PFSK-1 (cell line): Measurements from ENCODE around the gene PCBP1.

Experiments used
- POLR2AphosphoS5 ChIP-seq: IDR thresholded peaks from 2 replicates; pipeline ENCODE4 v1.6.1; 2012; ENCODE audit warnings: low read depth, mild to moderate bottlenecking, control low read depth, low read length, moderate library complexity
- REST ChIP-seq, 2 experiments: IDR thresholded peaks; 2 replicates each; pipeline versions ENCODE4 v1.6.1 to v1.8.0; 2011 to 2012; ENCODE audit warnings: low read depth in 2 of 2, low read length in 2 of 2, control low read depth in 1 of 2, inconsistent platforms in 1 of 2, mild to moderate bottlenecking in 1 of 2, moderate library complexity in 1 of 2; ENCODE audit not compliant: insufficient read depth in 1 of 2

- no peak for TF ChIP-seq REST (IDR thresholded peaks at IDR 0.05; ENCODE audit: insufficient read depth in 1 of 2, low read depth in 2 of 2, low read length in 2 of 2)
- TF ChIP-seq POLR2AphosphoS5 = no peak
Measured at GRCh38 chr2:70103531-70104061, 16.3 kb downstream of the PCBP1 start.
